Measurements from ENCODE around the gene BFSP1.
A peak's percentile ranks its signal among the peaks of the same experiment; 100 is the strongest.

DNA sequence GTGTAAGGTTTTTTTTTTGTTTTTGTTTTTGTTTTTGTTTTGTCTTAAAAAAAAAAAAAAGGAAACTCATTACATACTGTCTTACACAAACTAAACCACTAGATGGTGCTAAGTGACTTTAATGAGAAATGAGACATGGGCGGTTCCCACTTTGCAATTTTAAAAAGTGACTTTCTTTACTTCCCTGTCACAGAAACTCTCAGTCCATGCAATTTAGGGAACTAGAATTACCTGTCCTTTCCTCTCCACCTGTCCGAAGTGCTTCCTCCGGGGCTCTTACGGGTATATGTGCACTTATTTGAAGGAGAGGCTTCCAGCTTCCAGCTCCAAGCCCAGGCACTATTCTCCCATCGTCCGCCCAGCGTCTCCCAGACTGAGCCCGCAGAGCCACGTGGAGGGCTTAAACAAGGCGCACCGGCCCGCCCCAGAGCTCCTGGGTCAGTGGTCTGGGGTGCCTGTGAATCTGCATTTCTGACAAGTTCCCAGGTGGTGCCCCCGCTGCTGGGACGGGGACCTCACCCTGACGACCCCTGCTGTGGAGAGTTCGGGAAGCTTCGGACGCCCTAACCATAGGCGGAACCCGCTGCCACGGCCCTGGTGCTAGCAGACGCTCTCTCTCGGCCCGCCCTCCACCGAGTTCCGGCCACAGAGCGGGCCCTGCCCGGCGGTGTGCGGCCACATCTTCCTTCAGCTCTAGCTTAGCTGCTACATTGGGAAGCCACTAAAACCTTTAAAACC lies 26.1 kb downstream of the BFSP1 start:
- no peak for TF ChIP-seq POLR2A (IDR thresholded peaks at IDR 0.05)
- TF ChIP-seq, protein P1, sequence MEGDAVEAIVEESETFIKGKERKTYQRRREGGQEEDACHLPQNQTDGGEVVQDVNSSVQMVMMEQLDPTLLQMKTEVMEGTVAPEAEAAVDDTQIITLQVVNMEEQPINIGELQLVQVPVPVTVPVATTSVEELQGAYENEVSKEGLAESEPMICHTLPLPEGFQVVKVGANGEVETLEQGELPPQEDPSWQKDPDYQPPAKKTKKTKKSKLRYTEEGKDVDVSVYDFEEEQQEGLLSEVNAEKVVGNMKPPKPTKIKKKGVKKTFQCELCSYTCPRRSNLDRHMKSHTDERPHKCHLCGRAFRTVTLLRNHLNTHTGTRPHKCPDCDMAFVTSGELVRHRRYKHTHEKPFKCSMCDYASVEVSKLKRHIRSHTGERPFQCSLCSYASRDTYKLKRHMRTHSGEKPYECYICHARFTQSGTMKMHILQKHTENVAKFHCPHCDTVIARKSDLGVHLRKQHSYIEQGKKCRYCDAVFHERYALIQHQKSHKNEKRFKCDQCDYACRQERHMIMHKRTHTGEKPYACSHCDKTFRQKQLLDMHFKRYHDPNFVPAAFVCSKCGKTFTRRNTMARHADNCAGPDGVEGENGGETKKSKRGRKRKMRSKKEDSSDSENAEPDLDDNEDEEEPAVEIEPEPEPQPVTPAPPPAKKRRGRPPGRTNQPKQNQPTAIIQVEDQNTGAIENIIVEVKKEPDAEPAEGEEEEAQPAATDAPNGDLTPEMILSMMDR (IDR thresholded peaks at IDR 0.05) = peak; percentile 54 to 73 (median 71)
